CD4-positive, alpha-beta T cell treated with Interleukin-17A for 4 hours (primary cell): ENCODE measurements around the gene CLASRP.

ENCODE experiments used
- DNase-seq: peaks from one replicate; pipeline ENCODE4 v3.0.0-alpha.2; 2020; ENCODE audit warnings: mixed read lengths

The CLASRP gene

DNA sequence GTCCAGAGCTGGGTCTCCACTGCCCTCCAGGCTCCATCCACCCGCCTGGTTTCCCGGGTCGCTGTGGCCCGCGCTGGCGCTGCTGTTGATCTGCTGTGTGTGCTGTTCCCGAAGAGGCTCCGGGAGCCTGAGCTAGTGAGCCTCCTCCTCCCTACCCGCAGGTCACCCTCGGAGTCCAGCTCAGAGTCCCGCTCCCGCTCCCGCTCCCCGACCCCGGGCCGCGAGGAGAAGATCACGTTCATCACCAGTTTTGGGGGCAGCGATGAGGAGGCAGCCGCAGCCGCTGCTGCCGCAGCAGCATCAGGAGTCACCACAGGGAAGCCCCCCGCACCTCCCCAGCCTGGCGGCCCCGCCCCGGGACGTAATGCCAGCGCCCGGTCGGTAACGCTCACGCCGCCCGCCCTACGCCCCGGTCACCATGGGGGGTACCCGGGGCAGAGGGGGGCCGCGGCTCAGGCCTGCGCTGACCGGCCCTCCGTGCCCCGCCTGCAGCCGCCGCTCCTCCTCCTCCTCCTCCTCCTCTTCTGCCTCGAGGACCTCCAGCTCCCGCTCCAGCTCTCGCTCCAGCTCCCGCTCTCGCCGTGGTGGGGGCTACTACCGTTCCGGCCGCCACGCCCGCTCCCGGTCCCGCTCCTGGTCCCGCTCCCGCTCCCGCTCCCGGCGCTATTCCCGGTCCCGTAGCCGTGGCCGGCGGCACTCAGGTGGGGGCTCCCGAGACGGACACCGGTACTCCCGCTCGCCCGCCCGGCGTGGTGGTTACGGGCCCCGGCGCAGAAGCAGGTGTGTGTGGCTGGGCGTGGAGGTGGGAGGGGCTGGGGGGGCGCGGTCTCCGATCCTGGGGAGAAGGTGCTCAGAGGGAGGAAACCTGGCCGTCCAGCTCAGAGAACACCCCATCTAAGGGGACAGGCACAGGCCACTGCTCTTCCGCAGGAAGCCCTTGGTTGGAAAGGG lies 25.3 kb downstream of the CLASRP start:
- DNase-seq, result no peak

DNA sequence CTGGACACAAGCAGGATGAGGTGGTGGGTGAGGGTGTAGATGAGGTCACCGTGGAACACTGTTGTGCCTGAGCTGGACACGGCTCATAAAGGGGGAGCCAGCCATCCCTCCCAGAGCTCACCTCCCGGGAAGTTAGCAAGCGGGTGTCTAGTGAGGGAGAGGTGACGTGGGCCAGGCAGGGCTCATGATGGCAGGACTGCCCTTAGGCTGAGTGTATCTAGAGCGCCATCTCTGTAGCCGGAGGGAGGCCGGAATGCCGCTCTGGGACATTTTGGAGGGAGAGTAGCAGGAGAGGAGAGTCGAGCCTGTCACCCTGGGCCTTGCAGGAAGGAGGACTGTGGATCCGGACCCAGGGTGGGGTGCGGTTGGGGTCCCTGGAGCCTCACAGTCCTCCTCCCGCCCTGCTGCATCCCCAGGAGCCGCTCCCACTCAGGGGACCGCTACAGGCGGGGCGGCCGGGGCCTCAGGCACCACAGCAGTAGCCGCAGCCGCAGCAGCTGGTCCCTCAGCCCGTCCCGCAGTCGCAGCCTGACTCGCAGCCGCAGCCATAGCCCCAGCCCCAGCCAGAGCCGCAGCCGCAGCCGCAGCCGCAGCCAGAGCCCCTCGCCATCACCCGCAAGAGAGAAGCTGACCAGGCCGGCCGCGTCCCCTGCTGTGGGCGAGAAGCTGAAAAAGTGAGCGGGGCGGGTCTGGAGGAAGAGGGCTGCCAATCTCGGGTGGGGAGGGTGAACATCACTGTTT lies 28.2 kb downstream of the CLASRP start:
- no peak for DNase-seq

DNA sequence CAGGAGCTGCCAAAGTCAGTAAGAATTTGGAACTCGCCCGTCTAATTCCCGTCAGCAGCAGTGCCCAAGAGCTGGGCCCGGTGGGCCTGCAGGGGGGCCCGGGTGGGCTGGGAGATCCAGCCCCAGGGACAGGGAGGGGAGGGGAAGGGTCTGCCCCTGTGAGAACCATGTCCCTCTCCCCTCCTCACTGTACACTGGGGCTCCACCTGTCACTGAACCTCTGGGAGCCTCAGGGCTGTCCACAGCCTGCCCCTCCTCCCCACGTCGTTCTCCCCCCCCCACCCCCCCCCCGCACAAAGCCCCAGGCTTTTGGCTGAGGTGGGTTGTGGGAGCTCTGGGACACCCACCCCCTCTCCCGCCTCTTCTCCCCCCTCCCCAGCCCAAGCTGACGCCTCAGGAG lies 29.2 kb downstream of the CLASRP start:
- no peak for DNase-seq

DNA sequence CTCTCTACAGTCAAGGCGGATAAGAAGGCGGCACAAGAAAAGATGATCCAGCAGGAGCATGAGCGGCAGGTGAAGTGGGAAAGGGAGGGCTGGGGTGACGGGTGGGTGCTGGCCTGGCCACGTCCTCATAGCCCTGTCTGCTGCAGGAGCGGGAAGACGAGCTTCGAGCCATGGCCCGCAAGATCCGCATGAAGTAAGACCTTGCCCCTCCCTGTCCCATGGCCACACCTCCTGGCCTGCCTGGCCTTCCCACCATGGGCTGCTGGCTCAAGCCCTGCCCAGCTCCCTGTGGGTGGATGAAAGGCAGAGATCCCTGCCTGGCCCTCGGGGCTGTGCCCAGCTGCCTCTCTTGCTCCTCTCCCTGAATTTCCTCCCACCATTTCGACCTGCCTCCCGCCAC lies 30.2 kb downstream of the CLASRP start:
- no peak for DNase-seq

DNA sequence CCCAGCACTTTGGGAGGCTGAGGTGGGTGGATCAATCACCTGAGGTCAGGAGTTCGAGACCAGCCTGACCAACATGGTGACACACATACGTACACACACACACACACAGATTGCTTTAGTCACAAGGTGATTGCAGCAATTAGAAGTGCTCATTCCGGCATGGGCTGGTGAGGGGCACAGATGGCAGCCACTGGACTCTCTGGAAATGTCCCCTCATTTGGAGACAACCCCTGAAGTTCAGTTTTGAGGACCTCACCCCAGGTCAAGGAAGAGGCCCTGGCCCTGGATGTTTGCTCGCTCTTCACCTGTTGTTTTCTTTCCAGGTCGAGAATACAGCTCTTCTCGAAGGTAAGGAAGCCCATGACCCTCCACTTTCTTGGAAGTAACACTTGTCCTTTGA lies 31.4 kb downstream of the CLASRP start:
- DNase-seq, result no peak

DNA sequence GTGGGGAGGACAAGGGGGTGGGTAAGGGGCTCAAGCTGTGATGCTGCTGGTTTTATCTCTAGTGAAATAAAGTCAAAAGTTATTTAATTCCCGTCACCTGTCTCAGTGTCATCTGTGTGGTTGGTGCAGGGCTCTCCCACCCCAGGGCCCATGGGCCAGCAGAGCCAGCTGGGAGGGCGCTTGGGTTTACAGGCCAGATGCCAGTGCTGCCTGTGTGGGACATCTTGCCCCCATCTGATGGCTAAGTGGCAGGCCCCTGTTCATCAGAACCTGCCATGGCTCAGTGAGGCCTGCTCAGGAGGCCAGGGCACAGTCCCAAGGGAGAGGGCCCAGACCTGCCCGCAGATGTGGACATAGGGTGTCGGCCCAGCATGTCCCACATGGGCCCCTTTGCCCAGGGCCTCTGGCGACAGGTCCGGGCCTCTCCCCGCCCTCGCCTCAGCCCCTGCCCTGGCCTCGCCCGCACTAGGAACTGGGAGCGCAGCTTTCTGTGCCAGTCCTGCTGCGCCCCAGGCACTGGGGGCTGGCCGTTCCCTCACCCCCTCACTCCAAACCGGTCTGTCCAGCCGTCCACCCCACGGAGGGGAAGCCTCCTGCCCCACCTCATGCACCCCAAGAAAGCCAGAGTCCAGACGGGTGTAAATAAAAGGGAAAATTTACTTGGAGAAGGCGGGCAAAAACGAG lies 32.2 kb downstream of the CLASRP start:
- no peak for DNase-seq

DNA sequence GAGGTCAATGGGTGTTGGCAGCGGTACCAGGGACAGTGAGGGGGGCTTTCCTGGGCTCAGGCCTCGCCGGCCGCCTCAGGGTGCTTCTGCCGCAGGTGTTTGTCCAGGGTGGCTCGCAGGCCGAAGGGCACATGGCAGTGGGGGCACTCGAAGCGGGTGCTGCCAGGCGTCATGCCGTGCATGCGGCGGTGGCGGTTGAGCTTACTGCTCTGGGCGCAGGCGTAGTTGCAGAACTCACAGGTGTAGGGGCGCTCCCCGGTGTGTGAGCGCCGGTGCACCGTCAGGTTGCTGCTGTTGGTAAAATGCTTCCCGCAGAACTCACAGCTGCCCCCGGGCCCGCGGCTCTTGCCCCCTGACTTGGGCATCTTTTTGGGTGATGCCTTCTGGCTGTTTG lies 32.7 kb downstream of the CLASRP start:
- no peak for DNase-seq

DNA sequence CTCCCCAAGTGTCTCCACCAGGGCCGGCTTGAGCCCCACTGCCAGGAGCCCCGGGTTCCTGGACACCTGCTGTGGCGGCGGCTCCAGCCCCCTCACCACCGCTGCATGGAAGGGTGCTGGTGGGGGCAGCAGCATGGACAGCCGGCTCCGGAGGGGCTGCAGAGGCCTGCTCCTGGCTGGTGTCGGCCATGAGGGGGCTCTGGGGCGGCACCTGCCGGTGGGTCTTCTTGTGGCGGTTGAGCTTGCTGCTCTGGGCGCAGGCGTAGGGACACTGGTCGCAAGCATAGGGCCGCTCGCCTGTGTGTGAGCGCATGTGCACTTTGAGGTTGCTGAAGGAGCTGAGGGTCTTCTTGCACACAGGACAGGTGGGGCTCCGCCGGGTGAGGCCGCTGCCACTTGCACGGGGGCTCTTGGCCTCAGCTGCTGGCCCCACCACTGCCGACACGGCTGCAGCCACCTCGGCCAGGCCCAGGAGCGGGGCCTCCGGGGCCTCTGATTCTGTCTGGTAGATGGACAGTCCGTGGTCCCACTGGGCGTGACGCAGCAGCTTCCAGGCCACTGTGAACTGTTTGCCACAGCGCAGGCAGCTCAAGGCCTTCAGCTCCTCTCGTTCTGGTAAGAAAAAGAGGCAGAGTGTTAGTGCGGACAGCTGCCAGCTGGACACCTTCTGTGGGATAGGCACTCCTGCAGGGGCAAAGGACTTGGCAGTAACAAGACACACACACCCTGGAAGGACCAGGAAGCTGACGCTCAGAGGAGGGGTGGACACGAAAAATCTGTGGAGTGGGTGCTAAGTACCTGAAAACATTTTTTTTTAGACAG lies 33.3 kb downstream of the CLASRP start:
- DNase-seq, result no peak

DNA sequence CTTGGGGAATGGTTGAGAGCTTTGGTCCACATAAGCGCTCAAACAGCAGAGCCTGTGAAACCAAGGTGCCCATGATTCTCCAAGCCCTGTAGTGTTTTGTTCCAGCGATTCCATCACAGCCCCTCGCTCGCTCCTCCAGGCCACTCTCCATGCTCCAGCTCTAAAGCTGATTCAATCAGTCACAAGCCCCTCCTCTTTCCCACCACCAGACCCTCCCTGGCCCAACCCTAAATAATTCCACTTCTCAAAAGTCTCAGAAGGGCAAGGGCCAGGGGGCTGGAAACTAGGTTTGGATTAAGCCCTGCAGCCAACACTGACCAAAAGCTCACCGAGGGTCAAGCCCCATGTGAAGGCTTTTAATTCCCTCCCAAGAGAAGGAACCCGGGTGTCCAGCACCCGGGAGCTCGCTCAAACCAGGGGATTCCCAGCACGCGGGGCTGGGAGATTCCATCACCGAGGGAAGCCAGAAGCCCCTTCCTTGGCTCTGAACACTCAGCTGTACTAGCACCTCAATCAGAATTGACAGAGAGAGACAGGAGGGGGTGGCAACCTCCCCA lies 36.0 kb downstream of the CLASRP start:
- DNase-seq, result no peak

DNA sequence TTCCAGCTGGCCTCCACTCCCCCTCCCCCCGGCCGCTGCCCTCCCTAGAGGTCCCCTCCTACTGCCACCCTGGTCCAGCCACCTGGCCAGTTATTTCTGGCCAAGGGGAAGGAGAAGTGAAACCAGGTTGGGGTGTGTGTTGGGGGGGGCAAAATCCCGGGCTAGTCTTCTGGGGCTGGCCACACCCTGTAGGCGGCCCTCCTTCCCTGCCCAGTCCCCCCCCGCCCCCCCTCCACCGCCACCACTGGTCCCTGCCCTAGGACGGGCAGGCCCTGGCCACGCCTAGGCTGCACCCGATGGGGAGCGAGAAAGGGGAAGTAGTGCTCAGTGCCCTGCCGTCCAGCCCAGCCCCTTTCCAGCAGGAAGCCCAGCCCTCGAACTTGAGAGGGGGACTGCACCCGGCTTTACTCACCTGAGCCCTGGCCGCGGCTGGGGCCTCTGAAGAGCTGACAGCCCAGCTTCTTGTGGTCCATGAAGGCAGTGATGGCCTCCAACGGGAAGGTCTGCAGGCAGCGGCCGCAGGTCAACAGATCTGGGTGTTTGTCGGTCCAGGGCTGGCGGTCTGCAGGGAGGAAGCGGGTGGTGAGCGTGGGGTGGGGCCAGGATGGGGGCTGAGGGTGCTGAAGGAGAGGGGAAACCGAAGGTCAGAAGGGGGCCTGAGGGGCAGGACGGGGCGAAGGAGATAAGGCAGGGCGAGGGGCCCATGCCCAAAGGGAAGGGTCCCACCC lies 36.6 kb downstream of the CLASRP start:
- DNase-seq, result peak; percentile 45

DNA sequence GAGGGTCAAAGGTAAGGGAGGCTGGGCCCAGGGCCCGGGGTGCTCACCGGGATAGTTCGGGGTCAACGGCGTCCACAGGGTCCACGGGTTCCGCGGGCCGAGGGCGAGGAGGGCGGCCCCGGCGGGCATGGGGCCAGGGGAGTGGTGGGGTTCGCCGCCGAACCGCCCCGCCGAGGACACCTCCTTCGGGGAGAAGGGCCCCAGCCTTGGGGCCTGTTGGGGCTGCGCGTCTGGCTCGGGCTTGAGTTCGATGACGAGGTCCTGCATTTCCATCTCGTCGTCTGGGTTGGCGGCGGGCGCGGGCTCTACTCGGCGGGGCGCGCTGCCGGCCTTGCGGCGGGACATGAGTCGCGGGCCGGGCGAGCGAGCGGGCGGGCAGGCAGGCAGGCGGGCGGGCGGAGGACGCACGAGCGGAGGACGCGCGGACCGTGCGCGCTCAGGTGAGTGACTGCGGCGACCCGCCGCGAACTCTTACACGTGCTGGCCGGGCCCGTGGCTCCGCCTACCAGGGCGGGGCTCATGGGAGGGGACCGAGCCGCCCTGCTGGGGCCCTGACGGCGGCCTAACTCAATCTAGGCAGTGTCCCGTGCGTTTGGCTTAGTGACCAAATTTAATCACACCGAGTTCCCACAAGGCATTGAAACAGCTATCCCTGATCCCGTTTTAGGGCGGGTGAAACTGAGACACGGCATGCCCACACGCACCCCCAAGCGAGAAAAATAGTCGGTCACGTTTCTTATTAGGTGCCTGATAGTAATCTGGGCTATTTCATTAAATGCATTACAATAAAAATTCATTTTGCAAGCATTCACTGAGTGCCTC lies 37.4 kb downstream of the CLASRP start, which contains the start of gene ZNF296:
TSS of gene ZNF296 (minus strand) at position 450 of the 822 bp plus-strand sequence. CDS start at position 345, 105 bp downstream.
- peak; percentile 89 for DNase-seq

DNA sequence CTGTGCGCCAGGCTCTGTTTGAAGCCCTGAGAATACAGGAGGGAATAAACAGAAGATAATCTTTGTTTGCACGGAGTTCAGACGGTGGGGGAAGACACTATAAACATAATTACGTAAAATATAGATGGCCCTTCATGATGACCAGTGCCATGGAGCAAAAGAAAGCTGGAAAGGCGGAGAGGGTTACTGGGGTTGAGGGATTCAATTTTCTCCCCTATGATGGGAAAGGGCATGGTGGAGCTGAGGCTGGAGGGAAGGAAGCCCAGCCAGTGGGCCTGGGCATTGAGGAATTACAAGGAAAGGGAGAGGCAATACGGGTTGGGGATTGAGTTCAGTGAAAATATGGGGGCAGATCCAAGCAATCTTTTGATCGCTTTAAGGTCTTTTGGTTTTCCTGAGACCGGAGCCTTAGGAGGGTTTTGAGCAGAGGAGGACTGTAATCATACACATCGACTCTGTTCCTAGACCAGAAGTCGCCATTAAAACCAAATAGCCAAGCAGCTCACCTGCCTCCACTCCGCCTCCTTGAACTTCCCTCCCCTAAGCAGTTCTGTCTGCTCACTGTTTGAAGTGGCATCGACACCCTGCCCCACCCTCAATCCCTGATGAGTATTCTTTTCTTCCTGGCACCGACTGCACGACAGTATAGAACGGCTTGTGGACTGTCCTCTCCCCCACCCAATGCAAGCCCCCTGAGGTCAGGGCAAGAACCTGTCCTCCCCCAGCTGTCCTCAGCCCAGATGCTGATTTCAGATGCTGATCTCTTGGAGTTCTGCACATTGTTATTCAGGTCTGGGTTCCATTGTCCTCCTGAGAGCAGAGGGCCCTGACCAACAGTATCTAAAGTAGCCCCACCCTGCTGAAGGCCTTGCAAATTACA lies 38.2 kb downstream of the CLASRP start:
- peak; percentile 33 for DNase-seq

DNA sequence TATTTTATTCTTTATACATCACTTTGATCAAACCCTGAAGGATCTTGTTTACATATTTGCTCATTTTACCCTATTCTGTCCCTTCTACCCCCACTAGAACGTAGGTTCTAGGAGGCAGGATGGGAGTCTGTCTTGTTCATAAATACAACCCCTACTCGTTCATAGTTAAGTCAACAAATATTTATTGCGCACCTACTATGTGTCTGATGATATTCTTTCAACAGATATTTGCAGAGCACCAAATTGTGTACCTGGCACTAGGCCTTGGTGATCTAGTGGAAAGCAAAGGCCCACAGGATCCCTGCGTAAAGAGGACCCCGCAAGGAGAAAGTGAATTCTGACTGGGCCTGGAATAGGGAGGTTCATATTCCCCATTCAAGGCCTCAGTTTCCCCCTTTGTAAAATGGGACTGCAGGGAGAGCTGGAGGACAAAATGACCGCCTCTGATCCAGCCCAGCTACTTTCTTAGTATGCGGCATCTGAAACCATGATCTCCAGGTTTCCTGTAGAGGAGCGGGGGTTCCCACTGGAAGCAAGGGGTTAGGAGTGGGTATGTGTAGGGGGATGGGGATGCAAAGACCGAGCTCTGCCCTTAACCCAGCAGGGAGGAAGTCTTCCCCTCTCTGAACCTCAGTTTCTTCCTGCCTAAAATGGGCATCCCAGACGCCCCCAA lies 39.7 kb downstream of the CLASRP start:
- DNase-seq, result no peak

DNA sequence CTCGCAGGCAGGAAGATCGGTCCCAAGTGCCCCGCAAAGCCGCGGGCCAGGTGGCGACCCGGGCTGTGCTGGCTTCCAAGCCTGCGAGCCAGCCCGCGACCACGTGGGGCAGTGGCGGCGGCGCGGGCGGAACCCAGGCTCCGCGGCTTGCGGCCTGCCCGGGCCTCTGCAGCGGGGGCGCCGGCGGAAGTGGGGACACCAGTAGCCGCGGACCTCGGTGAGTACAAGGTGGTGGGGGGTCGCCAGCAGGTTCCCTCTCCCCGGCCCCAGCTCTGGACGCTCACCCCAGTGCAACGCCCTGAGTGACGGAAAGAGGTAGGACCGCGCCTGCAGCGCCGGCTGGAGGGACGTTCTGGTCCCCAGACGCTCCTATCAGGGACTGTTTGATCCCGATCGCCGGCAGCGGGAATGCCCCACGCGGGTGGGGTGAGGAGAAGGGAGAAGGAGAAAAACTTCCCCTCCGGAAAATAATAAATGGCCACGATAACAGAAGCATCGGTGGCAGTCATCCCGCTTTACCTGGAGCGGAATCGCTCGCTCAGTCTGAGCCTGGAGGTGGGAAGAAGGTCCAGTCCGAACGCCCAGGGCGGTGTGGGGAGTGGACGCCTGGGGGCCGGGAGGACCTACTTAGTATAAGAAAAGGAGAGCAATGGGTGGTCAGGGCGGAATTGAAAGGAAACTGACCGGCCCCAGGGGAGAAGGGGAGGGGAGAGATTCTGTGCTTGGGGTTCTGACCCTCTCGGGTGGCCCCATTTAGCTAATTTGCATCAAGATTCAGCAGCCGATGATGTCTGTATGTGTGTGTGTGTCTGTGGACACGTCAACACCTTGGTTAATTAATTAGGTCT lies 40.4 kb downstream of the CLASRP start, which contains the start of gene GEMIN7:
TSS of gene GEMIN7 (plus strand) at position 198 of the 848 bp plus-strand sequence. CDS start 10,855 bp downstream, outside the sequence.
- peak; percentile 81 for DNase-seq

DNA sequence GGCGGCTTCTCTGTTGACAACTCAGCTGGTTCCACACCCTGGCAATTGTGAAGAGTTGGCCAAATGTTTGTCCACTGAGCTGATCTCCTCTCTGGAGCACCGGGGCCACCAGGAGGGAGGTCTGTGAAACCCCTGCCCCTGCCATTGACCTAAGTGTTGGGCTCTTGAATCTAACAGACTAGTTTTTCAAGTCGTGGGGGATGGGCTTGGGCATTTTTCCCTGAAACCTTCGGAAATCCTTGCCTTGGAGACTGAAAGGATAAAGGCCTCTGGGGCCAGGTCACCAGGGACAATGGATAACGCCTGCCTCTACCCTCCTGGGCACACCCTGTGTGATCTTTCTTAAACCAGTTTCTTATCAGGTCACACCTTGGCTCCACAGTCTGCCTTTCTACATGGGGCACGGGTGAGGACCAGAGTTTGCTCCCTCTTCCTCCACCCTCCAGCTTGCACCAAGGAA lies 41.1 kb downstream of the CLASRP start:
- DNase-seq, result peak; percentile 8

DNA sequence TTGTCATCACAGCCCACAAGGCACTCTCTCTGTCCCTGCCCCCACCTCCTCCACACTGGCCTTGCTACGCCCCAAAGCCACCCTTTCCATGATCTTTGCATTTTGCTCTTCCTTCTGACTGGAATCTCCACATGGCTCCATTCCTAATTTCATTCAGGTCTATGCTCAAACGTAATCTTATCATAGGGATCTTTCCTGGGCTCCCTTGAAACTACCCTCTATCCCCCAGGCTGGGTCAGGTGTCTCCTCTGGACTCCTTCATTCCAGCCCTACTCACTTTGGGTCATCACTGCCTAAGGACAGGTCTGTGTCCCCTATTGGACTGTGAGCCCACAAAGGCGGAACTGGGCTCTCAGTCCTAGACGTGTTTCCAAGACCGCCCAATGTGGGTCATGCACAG lies 43.3 kb downstream of the CLASRP start:
- no peak for DNase-seq

DNA sequence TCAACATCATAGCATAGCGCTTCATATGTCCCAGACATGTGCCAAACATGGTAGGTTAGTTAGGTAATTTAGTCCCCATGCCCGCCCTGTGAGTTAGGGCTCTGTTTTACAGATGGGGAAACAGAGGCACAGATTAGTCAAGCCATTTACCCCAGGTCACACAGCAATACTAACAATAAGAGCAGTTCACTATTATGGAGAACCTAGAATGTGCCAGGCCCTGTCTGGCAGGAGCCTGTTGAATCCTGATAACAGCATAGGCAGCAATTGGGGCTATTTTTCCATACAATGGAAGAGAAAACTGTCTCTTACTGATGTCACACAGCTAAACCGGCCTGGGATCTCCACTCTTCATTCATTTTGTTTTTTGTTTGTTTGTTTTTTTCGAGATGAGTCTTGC lies 47.6 kb downstream of the CLASRP start:
- no peak for DNase-seq

DNA sequence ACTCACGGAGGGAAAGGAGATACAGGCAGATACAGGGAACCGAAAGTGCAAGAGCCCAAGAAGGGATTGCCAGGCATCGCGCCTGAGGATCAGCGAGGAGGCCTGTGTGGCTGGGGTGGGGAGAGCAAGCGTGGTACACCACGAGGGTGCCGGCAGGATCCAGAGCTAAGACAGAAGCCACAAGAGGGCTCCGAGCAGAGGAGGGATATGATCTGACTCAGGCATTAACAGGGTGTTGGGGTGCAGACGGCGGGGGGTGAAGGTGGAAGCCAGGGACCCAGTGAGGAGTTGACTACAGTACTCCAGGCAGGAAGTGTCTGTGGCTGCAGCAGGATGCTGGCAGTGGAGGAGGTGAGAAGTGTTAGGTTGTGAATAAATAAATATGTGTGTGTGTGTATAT lies 48.7 kb downstream of the CLASRP start:
- peak; percentile 72 for DNase-seq
